Measurements from ENCODE around the gene SND1.

Gene SND1

DNA sequence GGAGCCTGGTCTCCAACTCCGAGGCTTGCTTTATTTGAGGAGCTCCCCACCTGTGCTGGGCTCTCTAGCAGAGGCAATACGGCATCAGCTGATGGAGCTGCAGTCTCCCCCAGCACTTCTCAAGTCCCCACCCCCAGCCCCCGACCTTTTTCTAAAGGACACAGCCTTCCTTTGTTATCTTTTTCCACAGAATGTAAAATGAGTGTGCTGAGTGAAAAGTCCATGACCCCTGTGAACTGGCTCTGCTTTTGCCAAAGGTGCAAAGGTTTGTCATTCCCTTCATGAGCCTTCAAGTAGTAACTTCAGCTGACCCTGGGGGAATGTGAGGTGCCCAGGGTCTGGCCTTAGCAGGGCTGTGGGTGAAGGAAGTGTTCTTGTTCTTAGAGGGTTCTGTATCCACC is 353.8 kb downstream of the SND1 start:
- DNase-seq, result no peak

DNA sequence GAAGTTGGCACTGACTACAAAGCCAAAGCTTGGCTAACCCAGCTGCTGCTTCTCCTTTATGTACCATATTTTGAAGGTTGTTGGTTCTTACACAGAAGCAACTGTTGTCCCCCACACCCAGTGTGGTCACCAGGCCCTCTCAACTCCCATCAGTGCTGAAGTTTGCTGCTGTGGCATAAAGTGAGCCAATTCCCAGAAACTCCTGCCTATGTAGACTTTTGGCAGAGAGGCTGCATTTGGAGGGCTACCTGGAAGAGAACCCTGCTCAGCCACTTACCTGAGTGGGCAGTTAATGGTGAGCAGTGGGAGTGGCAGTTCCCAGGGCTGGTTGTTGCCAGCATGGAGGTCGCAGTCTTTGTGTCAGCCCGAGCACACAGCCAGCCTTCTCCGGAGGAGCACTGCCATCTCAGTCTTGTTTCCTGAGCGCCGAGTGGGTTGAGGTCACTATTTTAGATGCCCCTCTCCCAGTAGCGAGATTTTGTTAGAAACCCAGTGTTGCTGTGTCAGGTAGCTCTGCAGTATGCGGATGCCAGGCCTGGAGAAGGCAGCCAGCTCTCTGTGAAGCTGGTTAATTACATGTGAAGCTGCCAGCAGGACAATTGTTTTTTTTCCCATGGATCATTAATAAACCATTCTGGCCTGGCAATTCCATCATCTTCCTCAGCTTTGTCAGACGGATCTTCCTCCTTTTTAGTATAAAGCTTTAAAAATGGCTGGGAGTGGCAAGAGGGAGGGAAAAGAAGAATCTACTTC is 354.7 kb downstream of the SND1 start:
- no peak for DNase-seq

DNA sequence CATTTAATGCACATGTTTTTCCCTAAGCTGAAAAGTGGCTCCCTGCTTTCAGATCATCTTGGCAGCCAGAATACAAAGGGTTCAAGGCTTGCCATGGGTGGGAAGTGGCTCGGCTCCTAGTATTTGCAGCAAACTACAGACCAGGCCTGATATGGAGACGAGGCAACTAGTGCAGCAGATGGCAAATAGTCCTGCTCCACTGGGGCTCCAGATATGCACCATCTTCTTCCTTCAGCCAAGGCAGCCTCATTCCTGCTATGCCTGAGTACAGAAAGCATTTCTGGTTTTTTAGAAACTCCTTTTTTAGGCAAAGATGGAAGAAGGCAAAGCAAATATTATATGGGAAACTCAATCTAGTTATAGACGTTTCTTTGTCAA is 355.3 kb downstream of the SND1 start:
- no peak for DNase-seq

DNA sequence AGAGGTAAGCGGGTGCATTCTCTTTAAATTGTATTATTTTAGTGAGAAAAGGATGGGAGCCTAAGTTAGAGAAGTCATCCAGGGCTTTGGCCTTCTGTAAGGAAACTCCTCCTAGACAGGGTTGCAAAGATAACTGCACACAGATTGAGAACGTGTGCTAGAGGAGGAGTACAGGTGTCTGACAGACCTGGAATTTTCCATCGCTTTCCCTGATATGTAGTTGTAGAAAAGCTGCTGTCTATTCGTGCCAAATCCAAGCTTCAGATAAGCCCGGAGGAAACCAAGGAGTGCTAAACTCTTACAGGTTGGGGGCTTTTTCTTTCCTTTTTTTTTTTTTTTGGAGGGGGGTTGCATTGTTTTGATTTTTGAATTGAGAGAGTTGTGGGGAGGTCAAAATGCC is 356.1 kb downstream of the SND1 start:
- no peak for DNase-seq

DNA sequence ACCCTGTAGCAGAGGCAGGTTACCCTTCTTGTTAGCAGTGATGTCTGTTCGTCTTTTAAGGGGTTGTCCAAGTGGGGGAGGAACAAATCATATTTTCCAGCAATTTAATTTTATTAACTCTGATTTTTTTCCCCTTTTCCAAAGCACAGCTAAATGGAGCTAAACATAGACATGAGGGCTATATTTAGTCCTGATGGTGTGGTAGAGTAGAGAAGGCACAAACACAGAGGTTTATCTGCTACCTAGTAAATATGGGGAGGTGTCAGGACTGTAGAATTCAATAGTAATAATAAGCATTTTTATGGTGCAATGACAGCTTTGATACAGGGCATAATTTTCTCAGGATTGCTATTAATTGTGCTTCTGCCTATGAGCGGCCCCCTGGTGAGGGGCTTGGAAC is 356.8 kb downstream of the SND1 start:
- no peak for DNase-seq

DNA sequence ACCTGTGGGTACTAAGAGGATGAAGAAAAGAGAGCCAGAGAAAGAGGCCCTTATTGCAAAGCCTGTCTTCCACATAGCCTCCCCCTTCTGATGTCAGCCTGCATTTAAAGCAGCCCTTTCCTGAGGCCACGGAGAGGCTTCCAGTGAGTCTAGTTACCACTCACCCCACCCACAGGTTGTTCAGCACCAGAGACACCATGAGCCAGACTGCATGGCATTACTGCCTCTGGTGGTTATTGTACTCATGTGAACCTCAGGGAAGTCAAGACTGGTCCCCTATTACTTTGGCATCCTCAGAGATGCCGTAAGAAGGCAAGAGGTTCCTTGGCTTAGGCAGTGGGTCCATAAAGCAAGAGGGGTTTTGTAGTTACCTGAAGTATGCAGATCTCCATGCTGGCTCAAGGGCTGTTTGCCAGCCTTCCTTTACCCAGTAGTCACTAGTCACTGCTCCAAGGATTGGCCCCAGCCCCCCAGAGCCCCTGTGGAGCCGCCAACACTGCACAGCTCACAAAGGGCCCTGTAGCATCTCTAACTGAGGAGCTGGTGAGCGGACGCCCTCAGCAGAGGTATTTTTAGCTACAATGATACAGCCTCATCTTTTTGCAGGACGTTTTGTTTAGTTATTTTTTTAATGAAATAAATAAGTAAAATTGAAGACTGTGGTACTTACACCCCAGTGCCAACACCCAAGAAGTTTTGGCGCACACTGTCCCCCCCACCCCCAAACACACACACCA is 358.6 kb downstream of the SND1 start:
- DNase-seq, result no peak

DNA sequence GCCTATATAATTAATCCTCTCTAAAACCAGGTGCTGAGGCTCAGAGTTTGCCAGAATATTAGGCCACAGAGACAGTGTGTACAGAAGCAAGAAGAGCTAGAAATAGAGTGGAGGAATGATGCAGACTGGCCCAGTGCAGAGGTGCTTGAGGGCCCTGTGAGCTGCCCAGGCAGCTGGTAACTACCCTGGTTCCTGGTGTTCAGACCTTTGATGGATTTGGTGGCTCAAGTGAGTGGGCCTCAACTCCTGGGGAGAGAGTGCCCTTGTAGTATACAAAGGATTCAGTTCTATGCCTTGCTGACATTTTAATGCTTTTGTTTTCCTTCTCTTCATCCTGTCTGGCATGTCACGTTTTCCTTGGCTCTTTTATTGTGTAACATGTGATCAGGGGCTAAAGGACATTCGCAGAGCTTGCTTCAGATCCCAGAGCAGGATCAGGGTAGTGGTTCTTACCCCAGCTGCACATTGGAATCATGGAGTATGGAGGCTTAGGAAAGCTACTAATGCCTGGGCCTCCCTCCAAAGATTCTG is 359.2 kb downstream of the SND1 start:
- DNase-seq, result no peak

DNA sequence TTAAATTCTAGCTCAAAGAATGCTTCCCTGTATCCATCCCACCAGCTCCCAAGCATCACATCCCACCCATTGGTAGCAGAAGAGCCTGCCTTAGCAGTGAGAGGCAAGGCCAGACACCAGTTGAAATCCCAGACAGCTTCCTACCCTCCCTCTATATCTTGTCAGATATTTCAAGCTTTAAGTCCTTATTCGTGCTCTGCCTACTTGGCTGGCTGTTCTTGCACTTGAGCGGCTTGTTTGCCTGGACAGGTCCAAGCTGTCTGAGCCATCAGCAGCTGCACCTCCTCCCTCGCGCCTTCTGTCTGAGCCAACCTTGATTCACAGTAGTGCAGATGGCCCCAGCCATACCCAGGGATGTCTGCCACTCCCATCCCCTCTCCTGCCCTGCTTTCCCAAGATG is 362.8 kb downstream of the SND1 start:
- DNase-seq, result no peak

DNA sequence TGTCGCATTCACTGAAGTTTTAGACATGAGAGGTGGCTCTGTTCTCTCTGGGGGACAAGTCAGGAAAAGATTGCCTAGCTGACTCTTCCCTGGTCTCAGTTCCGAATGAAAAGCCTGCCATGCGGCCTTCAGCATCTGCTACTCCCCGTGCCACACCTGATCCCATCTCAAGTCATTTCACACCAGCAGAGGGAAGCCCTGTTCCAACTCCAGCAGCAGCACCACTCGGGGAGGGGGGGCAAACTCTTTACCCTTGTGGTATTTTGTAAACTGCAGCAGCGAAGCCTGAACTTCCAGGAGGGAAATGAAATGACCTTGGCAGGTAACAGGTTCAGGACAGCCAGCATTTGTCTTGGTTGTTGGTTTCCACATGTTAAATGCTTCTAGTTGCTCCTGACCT is 365.5 kb downstream of the SND1 start:
- DNase-seq, result no peak

DNA sequence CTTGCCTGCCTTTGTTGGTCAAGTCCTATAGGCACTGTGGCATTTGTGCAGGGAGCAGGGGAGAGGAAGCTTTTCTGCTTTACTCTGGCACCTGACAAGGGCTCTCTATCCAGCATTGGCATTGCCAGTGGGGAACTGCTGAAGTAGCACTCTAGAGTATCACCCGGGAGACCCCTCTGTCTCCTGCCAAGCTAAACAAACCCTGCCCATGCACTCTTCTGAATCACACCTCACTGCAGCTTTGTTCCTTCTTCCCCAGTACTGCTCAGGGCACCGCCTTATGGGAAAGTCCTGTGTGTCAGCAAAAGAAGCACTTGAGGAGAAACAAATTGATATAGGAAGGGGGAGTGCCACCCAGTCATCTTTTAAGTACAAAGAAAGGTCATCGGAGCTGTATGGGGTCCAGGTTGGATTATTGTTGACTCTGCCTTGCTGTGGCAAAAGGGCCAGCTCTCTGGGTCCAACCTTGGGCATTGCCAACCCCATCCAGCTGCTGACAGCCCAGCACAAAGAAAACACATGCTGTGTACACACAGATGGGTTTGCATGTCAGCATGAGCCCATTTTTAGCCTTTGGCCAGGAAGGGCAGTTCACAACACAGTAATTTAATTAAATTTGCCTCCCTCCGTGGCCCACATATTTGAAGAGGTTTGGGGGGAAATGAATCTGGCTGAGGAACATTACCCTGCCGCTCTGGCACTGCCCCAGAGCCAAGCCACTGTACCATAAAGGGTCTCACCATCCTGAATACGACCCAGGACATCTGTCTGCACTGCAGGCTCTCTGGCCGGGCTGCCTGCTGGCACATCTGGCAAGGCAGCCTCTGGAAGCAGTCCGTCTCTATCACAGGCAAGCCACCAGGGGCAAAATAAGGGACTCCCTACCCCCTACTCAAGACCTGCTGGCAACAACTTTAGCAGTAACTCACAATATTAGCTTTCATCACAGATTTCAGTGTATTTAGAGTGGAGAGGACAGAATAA is 366.2 kb downstream of the SND1 start:
- no peak for DNase-seq

DNA sequence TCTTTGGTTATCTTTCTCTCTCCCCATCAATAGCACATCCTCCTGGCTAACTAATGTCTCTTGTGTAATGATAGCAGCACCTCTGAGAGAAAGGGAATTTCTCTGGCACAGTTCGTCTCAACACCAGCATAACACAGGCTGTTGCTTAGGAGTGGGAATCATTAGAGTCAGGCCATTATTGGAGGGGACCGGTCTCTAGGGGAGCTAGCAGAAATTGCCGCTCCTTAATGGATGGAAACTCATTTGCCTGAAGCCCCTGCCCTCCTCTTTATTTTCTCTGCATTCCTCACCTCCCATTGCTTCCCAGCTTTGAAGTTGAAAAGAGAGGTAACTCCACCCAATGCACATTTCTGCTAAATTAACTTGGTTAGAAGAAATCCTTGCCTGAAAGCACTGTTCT is 367.3 kb downstream of the SND1 start:
- no peak for DNase-seq

DNA sequence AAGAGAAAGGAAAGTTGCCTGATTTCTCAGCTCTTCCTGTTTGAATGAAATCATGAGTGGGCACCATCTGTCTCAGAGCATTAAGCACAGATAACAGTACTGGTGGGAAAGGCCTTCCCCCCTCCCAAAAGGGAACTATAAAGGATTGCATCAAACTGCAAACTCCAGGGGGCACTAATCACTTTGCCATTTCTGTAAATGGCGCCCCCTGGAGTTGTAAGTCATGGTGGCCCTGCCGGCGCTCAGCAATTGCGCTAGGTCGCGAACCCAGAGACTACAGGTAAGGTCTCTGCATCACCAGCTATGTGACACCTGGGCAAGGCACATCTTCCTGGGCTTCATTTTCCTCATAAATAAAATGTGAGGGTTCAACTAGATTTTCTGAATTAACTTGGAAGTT is 368.2 kb downstream of the SND1 start:
- peak; percentile 23 for DNase-seq

DNA sequence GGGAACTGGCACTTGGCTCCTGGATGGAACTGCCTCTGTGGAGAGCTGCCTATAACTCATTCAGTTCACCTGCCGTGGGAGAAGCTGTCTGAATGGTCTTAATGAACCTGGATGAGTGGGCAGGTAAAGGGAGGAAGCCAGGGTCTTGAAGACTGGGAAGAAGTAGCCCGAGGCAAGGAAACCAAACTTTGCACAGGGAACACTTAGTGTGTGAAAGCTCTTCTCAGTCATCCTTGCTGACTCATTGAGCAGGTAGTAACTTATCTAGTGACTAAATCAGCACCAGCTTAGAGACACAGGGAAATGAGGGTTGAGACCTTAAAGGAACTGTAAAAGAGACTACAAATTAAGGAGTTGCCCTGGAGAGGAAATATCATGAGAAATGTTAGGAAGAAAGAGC is 369.4 kb downstream of the SND1 start:
- no peak for DNase-seq

DNA sequence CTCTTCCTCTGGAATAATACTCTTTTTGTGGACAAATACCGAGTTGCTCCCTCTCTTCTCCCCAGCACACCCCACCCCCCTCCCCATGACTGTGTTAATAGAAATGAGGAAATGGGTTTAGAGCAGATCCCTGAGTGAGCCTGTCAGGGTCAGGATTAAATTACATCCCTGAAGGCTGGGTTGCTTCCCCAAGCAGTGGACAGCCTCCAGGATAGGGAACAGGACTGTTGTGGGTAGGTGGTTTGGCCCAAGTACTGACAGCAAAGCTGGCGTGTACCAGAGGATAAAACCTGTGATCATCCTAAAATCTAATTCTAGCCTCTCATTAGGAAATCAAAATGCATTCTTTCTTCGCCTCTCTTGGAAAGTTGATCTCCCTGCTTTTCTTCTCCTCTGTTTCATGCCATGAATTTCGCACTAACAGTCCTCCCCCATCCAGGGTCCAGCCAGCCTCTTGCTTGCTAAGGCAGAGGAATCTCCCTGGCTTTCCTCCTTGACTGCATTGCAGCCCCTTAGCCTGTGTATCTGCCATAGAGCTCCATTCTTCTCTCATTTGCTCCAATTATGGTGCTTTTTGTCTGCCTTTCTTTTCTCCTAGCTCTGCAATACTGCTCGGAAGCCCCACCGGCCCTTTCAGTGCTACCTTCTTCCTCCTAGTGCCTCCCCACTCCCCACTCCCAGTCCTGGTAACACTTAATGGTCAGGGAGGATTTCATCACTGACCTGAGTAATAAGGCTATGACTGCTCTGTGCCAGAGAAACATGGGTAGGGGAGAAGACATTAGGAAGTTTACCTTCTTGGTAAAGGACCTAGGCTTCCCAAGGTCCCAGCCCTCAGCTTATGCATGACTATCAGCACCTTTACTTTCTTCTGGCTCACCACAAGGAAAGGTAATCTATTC is 370.9 kb downstream of the SND1 start:
- no peak for DNase-seq

DNA sequence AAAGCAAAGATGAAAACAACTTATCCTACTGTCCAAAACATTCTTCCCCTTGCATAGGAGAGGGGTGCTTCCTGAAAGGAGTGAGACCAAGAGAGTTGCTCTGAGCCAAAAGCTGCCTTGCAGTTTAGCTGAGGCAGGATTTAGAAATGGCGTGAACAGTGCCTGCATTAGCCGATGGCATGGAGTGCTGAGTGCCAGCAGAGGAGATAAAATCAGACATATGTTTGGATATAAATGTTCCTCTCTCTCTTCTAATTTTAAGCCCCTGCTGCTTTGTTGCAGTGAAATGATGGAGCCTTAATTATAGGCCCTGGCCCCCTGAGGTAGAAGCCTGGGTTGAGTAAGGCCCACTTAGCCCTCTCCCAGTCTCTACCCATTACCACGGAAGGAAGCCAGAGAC is 372.2 kb downstream of the SND1 start:
- no peak for DNase-seq

DNA sequence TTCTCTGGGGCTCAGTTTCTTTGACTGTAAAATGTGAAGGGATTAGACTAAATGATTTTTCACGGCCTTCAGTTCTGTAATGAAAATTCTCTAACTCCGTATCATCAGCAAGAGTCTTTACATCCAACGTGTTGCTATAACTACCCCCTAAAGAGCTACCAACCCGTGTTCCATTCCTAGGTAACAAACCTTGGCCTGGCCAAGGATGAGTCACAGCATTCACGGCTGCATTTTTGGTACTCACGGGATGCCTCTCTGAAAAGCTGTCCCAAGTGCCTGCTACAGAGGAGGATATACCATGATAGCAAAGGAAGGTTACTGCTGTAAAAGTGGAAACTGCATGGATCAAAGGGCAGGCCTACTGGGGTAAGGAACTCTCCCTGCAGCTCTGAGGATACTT is 373.4 kb downstream of the SND1 start:
- no peak for DNase-seq

DNA sequence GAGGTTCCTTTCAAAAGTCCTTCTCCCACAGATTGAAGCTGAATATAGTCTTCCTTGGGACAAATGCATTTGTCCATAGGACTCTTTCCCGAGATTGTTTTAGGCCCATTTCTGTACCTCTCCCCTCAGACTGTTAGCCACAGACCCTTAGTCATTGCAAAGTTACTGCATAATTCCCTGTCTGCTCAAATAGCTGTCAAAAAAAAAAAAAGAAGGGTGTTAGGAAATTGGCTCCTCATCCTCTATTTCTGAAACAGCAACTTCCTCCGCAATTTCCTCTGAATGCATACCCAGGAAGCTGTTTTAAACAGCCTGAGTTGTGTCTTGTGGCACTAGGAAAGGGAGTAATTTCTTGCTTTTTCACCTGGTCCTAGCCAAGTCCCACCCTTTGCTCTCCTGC is 373.8 kb downstream of the SND1 start:
- DNase-seq, result no peak

DNA sequence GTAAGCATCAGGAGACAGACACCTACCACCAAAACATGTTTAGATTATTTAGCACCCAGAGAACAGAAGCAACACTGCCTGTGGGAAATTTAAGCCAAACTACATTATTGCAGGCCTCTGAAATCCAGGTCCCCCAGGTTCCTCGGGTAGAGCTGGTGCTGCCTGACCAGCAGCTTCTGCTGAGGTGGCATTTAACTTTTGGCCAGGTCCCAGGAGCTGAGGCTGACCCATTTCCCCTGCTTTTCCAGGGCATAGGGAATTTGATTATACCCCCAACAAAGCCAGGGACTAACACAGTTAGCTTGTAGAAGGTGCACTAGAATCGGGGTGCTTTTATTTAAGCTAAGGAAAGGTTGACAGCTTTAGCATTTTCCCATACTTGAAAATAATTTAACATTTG is 374.6 kb downstream of the SND1 start:
- no peak for DNase-seq

DNA sequence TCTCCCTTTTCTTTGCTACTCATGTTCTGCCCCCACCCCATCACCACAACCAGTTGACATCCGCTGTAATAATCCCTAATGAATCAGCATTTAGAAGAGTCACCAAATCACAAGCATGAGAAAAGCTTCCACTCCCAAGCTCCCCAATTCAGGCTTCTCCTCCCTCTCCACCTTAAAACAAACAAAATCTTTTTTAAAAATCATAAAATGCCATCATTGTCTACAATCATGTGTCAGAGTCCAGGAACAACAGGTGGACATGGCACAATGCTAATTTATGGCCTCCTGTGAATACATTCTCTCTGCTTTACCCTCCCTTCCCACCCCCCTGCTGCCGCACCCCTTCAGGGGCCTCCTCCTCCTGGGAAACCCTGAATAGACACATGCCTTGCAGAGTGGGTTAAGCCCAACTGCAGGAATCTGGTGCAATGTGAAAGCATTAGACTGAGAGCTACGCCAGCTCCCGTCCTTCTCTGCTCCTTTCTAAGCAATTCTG is 375.5 kb downstream of the SND1 start:
- no peak for DNase-seq

DNA sequence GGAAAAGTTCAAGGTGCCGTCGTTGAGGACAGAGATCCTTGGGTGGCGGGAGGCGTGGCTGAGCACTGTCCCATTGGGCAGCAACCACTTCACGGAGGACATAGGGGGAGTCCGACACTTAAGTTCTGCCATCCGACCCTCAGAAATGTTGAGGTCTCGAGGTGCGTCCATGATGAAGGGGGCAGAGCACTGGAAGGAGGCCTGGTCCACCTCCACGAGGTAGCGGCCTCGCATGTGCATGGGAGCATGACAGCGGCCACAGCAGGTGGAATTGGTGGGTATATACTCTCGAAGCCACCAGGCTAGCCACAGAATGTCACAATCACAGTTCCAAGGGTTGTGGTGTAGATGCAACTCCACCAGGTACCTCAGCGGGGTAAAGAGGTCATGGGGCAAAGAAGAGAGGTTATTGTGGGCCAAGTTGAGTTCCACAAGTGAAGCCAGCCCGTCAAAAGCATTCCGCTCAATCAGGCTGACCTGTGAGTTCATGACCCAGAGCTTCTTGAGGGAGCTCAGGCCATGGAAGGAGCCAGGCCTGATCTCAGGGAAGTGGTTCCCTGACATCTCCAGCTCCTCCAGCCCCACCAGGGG is 377.5 kb downstream of the SND1 start:
- DNase-seq, result no peak

DNA sequence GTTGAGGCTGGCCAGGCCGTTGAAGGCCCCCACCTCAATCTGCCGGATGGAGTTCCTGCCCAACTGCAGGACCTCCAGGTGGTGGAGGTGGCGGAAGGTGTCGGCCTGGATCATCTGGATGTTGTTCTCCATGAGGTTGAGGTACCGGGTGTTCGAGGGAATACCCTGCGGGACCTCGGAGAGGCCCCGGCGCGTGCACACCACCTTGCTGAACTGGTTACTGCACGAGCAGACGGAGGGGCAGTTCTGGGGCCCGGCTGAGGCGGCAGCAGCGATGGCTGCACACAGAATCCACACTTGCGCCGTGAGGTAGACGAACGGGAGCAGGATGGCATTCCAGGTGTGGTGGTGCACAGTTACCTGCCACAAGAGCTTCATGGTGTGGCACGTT is 378.3 kb downstream of the SND1 start:
- DNase-seq, result no peak
